Mesothelial cell of epicardium (in vitro differentiated cells): ENCODE data around the gene MYH14. TPM values are rescaled to one million over a fixed set of nuclear protein-coding genes. Genes with fewer than 3 reads are reported as not detected.
"Not testable (repeated sequence)": the region's sequence is repeated elsewhere in the genome, so short reads cannot be mapped to it uniquely, and the experiment has no call there.

Source experiments
- DNase-seq, 2 experiments: peaks; one replicate each; pipeline ENCODE4 v3.0.0; 2021; ENCODE audit warnings: low spot score in 2 of 2; ENCODE audit not compliant: unreplicated experiment in 2 of 2
- H3K27ac Mint-ChIP-seq: 2 replicates; pipeline ENCODE4 v1.8.0; 2021; ENCODE audit warnings: mixed read lengths
- H3K27me3 Mint-ChIP-seq: 2 replicates; pipeline ENCODE4 v1.8.0; 2021; ENCODE audit warnings: low read depth, mixed read lengths
- H3K36me3 Mint-ChIP-seq: 2 replicates; pipeline ENCODE4 v1.8.0; 2021; ENCODE audit warnings: mixed read lengths
- H3K4me1 Mint-ChIP-seq: 2 replicates; pipeline ENCODE4 v1.8.0; 2021; ENCODE audit warnings: mixed read lengths
- H3K4me3 Mint-ChIP-seq: 2 replicates; pipeline ENCODE4 v1.8.0; 2021; ENCODE audit warnings: mild to moderate bottlenecking, moderate library complexity, mixed read lengths
- H3K9me3 Mint-ChIP-seq: 2 replicates; pipeline ENCODE4 v1.8.0; 2021; ENCODE audit warnings: mixed read lengths
- CTCF ChIP-seq: fragments of 200-600 bp; sonication (generic); IDR thresholded peaks from one replicate; pipeline ENCODE4 v1.5.0; 2021; ENCODE audit warnings: antibody characterized with exemption; ENCODE audit not compliant: unreplicated experiment
- total RNA-seq: library from RNA; stranded (reverse); gene quantifications from 3 replicates; pipeline ENCODE4 v1.2.1, GENCODE V29; 2021

Gene MYH14
- total RNA-seq, 1 donor from 2014 or later = 52.3 TPM

DNA sequence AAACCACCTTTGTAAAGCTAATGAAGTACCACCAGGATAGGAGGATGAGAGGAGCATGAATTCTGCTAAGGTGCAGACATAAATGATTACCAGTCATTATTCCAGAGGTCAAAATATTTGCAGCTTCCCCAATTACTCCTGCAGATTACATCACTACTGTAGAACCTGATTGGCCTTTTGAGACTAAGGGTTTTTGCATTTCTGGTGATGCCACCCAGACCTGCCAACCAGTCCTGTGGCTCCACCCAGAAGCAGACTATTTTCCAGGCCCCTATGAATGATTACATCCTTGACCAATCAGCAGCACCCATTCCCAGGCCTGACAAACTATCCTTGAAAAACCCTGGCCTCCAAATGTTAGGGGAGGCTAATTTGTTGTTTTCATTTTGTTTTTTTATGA lies 136.9 kb downstream of the MYH14 start:
- Mint-ChIP-seq H3K36me3 (peaks cover 46% of the 10 kb centered on the region), H3K4me1 (no peaks in the 10 kb centered on the region), H3K27me3 (no peaks in the 10 kb centered on the region), H3K27ac (no peak overlapping the region), H3K9me3 (peaks cover 29% of the 10 kb centered on the region), H3K4me3 (no peak overlapping the region)
- no peak for DNase-seq
- no peak for TF ChIP-seq CTCF

GRCh38 chr19:50341091-50341564 lies 137.7 kb downstream of the MYH14 start:
- H3K27me3 Mint-ChIP-seq = no peaks in the 10 kb centered on the region
- no peak for TF ChIP-seq CTCF
- H3K36me3 Mint-ChIP-seq = peaks cover 48% of the 10 kb centered on the region
- DNase-seq = no peak
- no peak overlapping the region for H3K4me3 Mint-ChIP-seq
- no peak overlapping the region for H3K27ac Mint-ChIP-seq
- no peaks in the 10 kb centered on the region for H3K4me1 Mint-ChIP-seq
- peaks cover 25% of the 10 kb centered on the region for H3K9me3 Mint-ChIP-seq

- Mint-ChIP-seq H3K9me3 (peaks cover 19% of the 10 kb centered on the region), H3K36me3 (peaks cover 35% of the 10 kb centered on the region), H3K4me1 (no peaks in the 10 kb centered on the region), H3K4me3 (no peak overlapping the region), H3K27ac (no peak overlapping the region), H3K27me3 (no peaks in the 10 kb centered on the region)
- DNase-seq = no peak
- TF ChIP-seq CTCF = no peak
These were observed 141.4 kb downstream of the MYH14 start for GRCh38 chr19:50344661-50345318.

GRCh38 chr19:50347089-50347581 lies 143.7 kb downstream of the MYH14 start:
- not testable (repeated sequence) for H3K27me3 Mint-ChIP-seq, DNase-seq, H3K27ac Mint-ChIP-seq, H3K4me3 Mint-ChIP-seq, H3K4me1 Mint-ChIP-seq
- H3K36me3 Mint-ChIP-seq = peaks cover 26% of the 10 kb centered on the region
- peaks cover 13% of the 10 kb centered on the region for H3K9me3 Mint-ChIP-seq

DNA sequence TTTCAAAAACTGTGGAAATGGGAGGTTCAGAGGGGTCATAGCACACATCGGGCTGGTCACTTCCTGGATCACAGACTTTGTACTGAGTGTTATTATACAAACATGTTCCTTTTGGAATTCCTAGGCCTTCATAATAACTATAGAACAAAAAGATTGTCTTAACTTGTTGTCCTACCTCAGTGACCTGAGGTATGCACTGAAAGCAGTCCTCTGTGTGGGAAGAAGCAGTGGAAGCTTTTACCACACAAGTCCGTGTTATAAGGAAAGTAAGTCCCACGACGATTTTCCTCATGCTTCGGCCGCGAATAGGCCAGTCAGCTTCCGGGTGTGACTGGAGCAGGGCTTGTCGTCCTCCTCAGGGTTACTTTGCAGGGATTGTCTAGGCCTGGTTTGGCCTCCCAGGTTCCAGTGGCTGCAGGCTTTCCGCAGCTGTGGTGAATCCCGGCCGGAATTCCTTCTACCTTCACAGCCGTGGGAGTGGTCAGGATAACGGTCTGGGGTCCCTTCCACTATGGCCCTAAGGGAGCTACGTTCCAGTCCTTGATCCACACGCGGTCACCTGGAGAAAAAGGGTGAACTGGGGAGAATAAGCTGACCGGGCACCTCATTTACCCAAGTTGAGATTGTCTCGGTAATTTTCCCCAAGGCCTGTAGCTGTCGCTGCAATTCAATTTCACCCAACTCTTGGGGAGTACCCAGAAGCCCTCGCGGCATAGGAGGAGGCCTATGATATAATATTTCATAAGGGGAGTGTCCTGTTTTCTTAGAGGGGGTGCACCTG lies 146.0 kb downstream of the MYH14 start:
- DNase-seq = no peak
- no peaks in the 10 kb centered on the region for H3K27me3 Mint-ChIP-seq
- TF ChIP-seq CTCF = no peak
- H3K4me1 Mint-ChIP-seq = no peaks in the 10 kb centered on the region
- H3K4me3 Mint-ChIP-seq = no peak overlapping the region
- peaks cover 10% of the 10 kb centered on the region for H3K9me3 Mint-ChIP-seq
- peaks cover 17% of the 10 kb centered on the region for H3K36me3 Mint-ChIP-seq
- no peak overlapping the region for H3K27ac Mint-ChIP-seq

- H3K9me3 Mint-ChIP-seq = no peaks in the 10 kb centered on the region
- H3K27me3 Mint-ChIP-seq = no peaks in the 10 kb centered on the region
- no peak for DNase-seq
- no peak overlapping the region for H3K4me3 Mint-ChIP-seq
- no peak overlapping the region for H3K27ac Mint-ChIP-seq
- TF ChIP-seq CTCF = no peak
- H3K4me1 Mint-ChIP-seq = no peaks in the 10 kb centered on the region
- peaks cover 8% of the 10 kb centered on the region for H3K36me3 Mint-ChIP-seq
These were observed 148.8 kb downstream of the MYH14 start for GRCh38 chr19:50352242-50352641.

DNA sequence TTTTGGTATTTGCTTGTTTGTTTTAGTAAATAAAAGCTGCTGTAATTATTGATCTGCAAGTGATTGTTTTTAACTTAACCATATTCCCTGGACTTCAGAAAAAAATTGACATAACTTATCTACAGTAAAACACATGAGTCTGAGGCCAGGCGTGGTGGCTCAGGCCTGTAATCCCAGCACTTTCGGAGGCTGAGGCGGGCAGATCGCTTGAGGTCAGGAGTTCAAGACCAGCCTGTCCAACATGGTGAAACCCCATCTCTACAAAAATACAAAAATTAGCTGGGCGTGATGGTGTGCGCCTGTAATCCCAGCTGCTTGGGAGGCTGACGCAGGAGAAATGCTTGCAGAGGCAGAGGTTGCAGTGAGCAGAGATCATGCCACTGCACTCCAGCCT lies 150.1 kb downstream of the MYH14 start:
- H3K27me3 Mint-ChIP-seq, H3K4me1 Mint-ChIP-seq, DNase-seq, H3K4me3 Mint-ChIP-seq, H3K36me3 Mint-ChIP-seq, H3K27ac Mint-ChIP-seq, H3K9me3 Mint-ChIP-seq: not testable (repeated sequence)
